Activated T-helper 1 cell treated with anti-CD3 and anti-CD28 coated beads, Interleukin-12 subunit alpha, Interleukin-12 subunit beta, Interleukin-2, Interleukin-4 antibody, amounts not matched to agents 30 ng/mL and 10 ng/mL and 1 ng/mL, durations not matched to agents 14 hours and 24 hours and 36 hours (primary cell): ENCODE measurements around the gene STXBP6. TPM values are rescaled to one million over a fixed set of nuclear protein-coding genes. Genes with fewer than 3 reads are reported as not detected.
"Not testable (repeated sequence)": the region's sequence is repeated elsewhere in the genome, so short reads cannot be mapped to it uniquely, and the experiment has no call there.

Source experiments
- DNase-seq: peaks from one replicate; pipeline ENCODE4 v3.0.0; 2021; ENCODE audit warnings: low spot score
- H3K27ac Mint-ChIP-seq: one replicate; pipeline ENCODE4 v1.8.0; 2021; ENCODE audit warnings: mild to moderate bottlenecking, mixed read lengths
- H3K27me3 Mint-ChIP-seq: one replicate; pipeline ENCODE4 v1.8.0; 2022; ENCODE audit warnings: mild to moderate bottlenecking, moderate library complexity, mixed read lengths; ENCODE audit not compliant: insufficient read depth
- H3K36me3 Mint-ChIP-seq: one replicate; pipeline ENCODE4 v1.8.0; 2021; ENCODE audit warnings: low read depth, mixed read lengths
- H3K4me1 Mint-ChIP-seq: one replicate; pipeline ENCODE4 v1.8.0; 2021; ENCODE audit warnings: low read depth, mixed read lengths
- H3K4me3 Mint-ChIP-seq: one replicate; pipeline ENCODE4 v1.8.0; 2021; ENCODE audit warnings: mild to moderate bottlenecking, moderate library complexity, mixed read lengths
- H3K9me3 Mint-ChIP-seq: one replicate; pipeline ENCODE4 v1.8.0; 2021; ENCODE audit warnings: mixed read lengths
- intact Hi-C: fragments of 100-400 bp; cut with micrococcal nuclease; formaldehyde crosslinking; loops from one replicate; pipeline ENCODE4 v1.15.1; 2024
- total RNA-seq: library from RNA; stranded (reverse); gene quantifications from 2 replicates; pipeline ENCODE4 v1.2.3, GENCODE V29; 2022

STXBP6 gene
- total RNA-seq, 1 donor from 2014 or later, result not detected

DNA sequence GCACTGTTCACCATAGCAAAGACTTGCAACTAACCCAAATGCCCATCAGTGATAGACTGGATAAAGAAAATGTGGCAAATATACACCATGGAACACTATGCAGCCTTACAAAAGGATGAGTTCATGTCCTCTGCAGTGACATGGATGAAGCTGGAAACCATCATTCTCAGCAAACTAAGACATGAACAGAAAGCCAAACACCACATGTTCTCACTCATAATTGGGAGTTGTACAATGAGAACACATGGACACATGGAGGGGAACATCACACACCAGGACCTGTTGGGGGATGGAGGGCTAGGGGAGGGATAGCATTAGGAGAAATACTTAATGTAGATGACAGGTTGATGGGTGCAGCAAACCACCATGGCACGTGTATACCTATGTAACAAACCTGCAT is 276.4 kb downstream of the STXBP6 start:
- H3K36me3 Mint-ChIP-seq, H3K4me1 Mint-ChIP-seq, intact Hi-C loops, H3K4me3 Mint-ChIP-seq, H3K27ac Mint-ChIP-seq, H3K9me3 Mint-ChIP-seq, DNase-seq: not testable (repeated sequence)
- H3K27me3 Mint-ChIP-seq, result peaks cover 16% of the 10 kb centered on the region

- H3K4me1 Mint-ChIP-seq, result no peaks in the 10 kb centered on the region
- H3K27ac Mint-ChIP-seq, result no peak overlapping the region
- H3K36me3 Mint-ChIP-seq, result no peaks in the 10 kb centered on the region
- intact Hi-C loops, result no loop called here
- no peak overlapping the region for H3K4me3 Mint-ChIP-seq
- H3K27me3 Mint-ChIP-seq, result peaks cover 2% of the 10 kb centered on the region
- DNase-seq, result no peak
- no peaks in the 10 kb centered on the region for H3K9me3 Mint-ChIP-seq
These were observed 283.5 kb downstream of the STXBP6 start for GRCh38 chr14:24766434-24766833.

- Mint-ChIP-seq H3K4me3 (no peak overlapping the region), H3K36me3 (no peaks in the 10 kb centered on the region), H3K27me3 (peaks cover 6% of the 10 kb centered on the region), H3K27ac (no peak overlapping the region), H3K4me1 (no peaks in the 10 kb centered on the region), H3K9me3 (no peaks in the 10 kb centered on the region)
- intact Hi-C loops, result no loop called here
- no peak for DNase-seq
These were observed 288.8 kb downstream of the STXBP6 start for GRCh38 chr14:24761141-24761540.
